Body of pancreas (tissue), 4 donors: Measurements from ENCODE around the gene TSC22D4. TPM values are rescaled to one million over a fixed set of nuclear protein-coding genes. Genes with fewer than 3 reads are reported as not detected.
"Not testable (repeated sequence)": the region's sequence is repeated elsewhere in the genome, so short reads cannot be mapped to it uniquely, and the experiment has no call there.

ENCODE experiments used
- ATAC-seq: fragments of 150-250 bp; one replicate; pipeline ENCODE4 v1.9.1; 2016
- DNase-seq, 4 donors: peaks; one replicate each; pipeline ENCODE4 v3.0.0-alpha.2; 2019
- H3K27ac ChIP-seq, 4 donors: fragments of 200-600 bp; sonication (generic); 1 replicate in 3 of 4; 2 replicates in 1 of 4; pipeline versions ENCODE4 v1.5.1 to v1.6.1; 2016 to 2019; ENCODE audit warnings: mild to moderate bottlenecking in 1 of 4, mixed read lengths in 1 of 4, moderate library complexity in 1 of 4
- H3K27me3 ChIP-seq, 2 donors: fragments of 200-600 bp; sonication (generic); one replicate each; pipeline ENCODE4 v1.6.0; 2016; ENCODE audit warnings: mild to moderate bottlenecking in 1 of 2
- H3K36me3 ChIP-seq, 2 donors: fragments of 200-600 bp; sonication (generic); replicated peaks in 1 of 2; 2 replicates each; pipeline ENCODE4 v1.5.1; 2016; ENCODE audit warnings: low read depth in 2 of 2; ENCODE audit not compliant: insufficient read depth in 1 of 2
- H3K4me1 ChIP-seq: fragments of 200-600 bp; sonication (generic); one replicate; pipeline ENCODE4 v1.6.0; 2016
- H3K4me3 ChIP-seq, 2 donors: fragments of 200-600 bp; sonication (generic); 1 replicate in 1 of 2; 2 replicates in 1 of 2; pipeline ENCODE4 v1.5.1; 2016 to 2019
- H3K9me3 ChIP-seq, 3 donors: fragments of 200-600 bp; sonication (generic); 1 replicate in 2 of 3; 2 replicates in 1 of 3; pipeline ENCODE4 v1.5.1; 2016
- CTCF ChIP-seq, 7 experiments: fragments of 450-650 bp in 4 of 7; fragments of 200-600 bp in 3 of 7; sonication (generic) in 3 of 7; IDR thresholded peaks; one replicate each; pipeline ENCODE4 v1.5.1; 2016 to 2019; ENCODE audit warnings: antibody characterized with exemption in 7 of 7
- POLR2A ChIP-seq, 3 donors: fragments of 450-650 bp; IDR thresholded peaks; one replicate each; pipeline ENCODE4 v1.6.1; 2016; ENCODE audit warnings: antibody characterized with exemption in 3 of 3, mild to moderate bottlenecking in 2 of 3
- WGBS, 2 donors: methylation state at CpG; one replicate each; pipeline ENCODE4 v1.1.5; 2017; 5-methylcytosine and 5-hydroxymethylcytosine counted together
- intact Hi-C: fragments of 100-400 bp; cut with DNase I; formaldehyde crosslinking; loops from one replicate; pipeline ENCODE4 v1.15.1; 2023
- total RNA-seq, 2 donors: library from RNA; depleted of rRNA; stranded (reverse); fragments of >200 nt; gene quantifications; one replicate each; pipeline ENCODE4 v1.1.0, GENCODE V29; 2016

The TSC22D4 gene
- total RNA-seq, 2 donors from 2014 or later = 16.6 to 34.9 TPM

- TF ChIP-seq POLR2A (IDR thresholded peaks at IDR 0.05) = no peak
- TF ChIP-seq CTCF (IDR thresholded peaks at IDR 0.05) = no peak
- intact Hi-C loops = no loop called here
- Histone ChIP-seq H3K27me3 (no peaks in the 10 kb centered on the region), H3K4me1 (peaks cover 9% of the 10 kb centered on the region), H3K36me3 (no peaks in the 10 kb centered on the region), H3K27ac (no peak overlapping the region), H3K9me3 (no peaks in the 10 kb centered on the region), H3K4me3 (no peak overlapping the region)
- no peak for DNase-seq
- WGBS, 2 donors = 76 to 88% methylated on average over 2 to 3 of the region's 3 CpGs
- no peak for ATAC-seq
These were observed 23.8 kb downstream of the TSC22D4 start for GRCh38 chr7:100455206-100455605.

- intact Hi-C loops, H3K4me3 ChIP-seq, ATAC-seq, DNase-seq, H3K36me3 ChIP-seq, H3K27me3 ChIP-seq, H3K27ac ChIP-seq, H3K9me3 ChIP-seq: not testable (repeated sequence)
- WGBS, 2 donors = 87 to 95% methylated on average over 8 of the region's 8 CpGs
- peaks cover 16% of the 10 kb centered on the region for H3K4me1 ChIP-seq
These were observed 25.2 kb downstream of the TSC22D4 start for GRCh38 chr7:100453854-100454253.

GRCh38 chr7:100452513-100452912 lies 26.5 kb downstream of the TSC22D4 start:
- H3K4me1 ChIP-seq = peaks cover 16% of the 10 kb centered on the region
- H3K9me3 ChIP-seq = no peaks in the 10 kb centered on the region
- WGBS, 2 donors = 86% methylated on average over 3 of the region's 3 CpGs
- no peak overlapping the region for H3K27ac ChIP-seq
- TF ChIP-seq CTCF (IDR thresholded peaks at IDR 0.05) (no peak), POLR2A (IDR thresholded peaks at IDR 0.05) (no peak)
- intact Hi-C loops = no loop called here
- no peaks in the 10 kb centered on the region for H3K36me3 ChIP-seq
- no peak overlapping the region for H3K4me3 ChIP-seq
- no peaks in the 10 kb centered on the region for H3K27me3 ChIP-seq
- DNase-seq (no peak), ATAC-seq (no peak)

- intact Hi-C loops = no loop called here
- peak overlapping the region in 1 of 4 donors; percentile 77 for H3K27ac ChIP-seq
- H3K9me3 ChIP-seq = no peaks in the 10 kb centered on the region
- WGBS, 2 donors = 82 to 85% methylated on average over 13 of the region's 13 CpGs
- no peaks in the 10 kb centered on the region for H3K36me3 ChIP-seq
- ATAC-seq (no peak), DNase-seq (no peak)
- peaks cover 16% of the 10 kb centered on the region for H3K4me1 ChIP-seq
- TF ChIP-seq CTCF (IDR thresholded peaks at IDR 0.05) (no peak), POLR2A (IDR thresholded peaks at IDR 0.05) (no peak)
- no peak overlapping the region for H3K4me3 ChIP-seq
- no peaks in the 10 kb centered on the region for H3K27me3 ChIP-seq
These were observed 29.7 kb downstream of the TSC22D4 start for GRCh38 chr7:100449190-100449795.

- H3K36me3 ChIP-seq, H3K27ac ChIP-seq, DNase-seq, H3K4me3 ChIP-seq, ATAC-seq, H3K27me3 ChIP-seq, intact Hi-C loops, H3K9me3 ChIP-seq: not testable (repeated sequence)
- H3K4me1 ChIP-seq = peaks cover 16% of the 10 kb centered on the region
- 85 to 93% methylated on average over 8 of the region's 8 CpGs for WGBS, 2 donors
These were observed 31.7 kb downstream of the TSC22D4 start for GRCh38 chr7:100447363-100447762.

GRCh38 chr7:100446040-100446439 lies 33.0 kb downstream of the TSC22D4 start:
- Histone ChIP-seq H3K9me3 (no peaks in the 10 kb centered on the region), H3K4me3 (no peak overlapping the region), H3K27me3 (no peaks in the 10 kb centered on the region), H3K27ac (no peak overlapping the region), H3K4me1 (peaks cover 15% of the 10 kb centered on the region), H3K36me3 (no peaks in the 10 kb centered on the region)
- DNase-seq (no peak), ATAC-seq (no peak)
- intact Hi-C loops = no loop called here
- no peak for TF ChIP-seq CTCF (IDR thresholded peaks at IDR 0.05)
- no peak for TF ChIP-seq POLR2A (IDR thresholded peaks at IDR 0.05)
- 54 to 59% methylated on average over 2 of the region's 2 CpGs for WGBS, 2 donors
